Measurements from ENCODE around the gene SLC17A8.

SLC17A8 gene

GRCh38 chr12:100348657-100349454 lies 8.0 kb upstream of the SLC17A8 start:
- TF ChIP-seq CTCF (IDR thresholded peaks at IDR 0.05; ENCODE audit: extremely low read depth, missing control alignments): no peak
- DNase-seq (ENCODE audit: low spot score): no peak

GRCh38 chr12:100359248-100359647 lies 2.4 kb downstream of the SLC17A8 start:
- no peak for TF ChIP-seq CTCF (IDR thresholded peaks at IDR 0.05; ENCODE audit: extremely low read depth, missing control alignments)
- no peak for DNase-seq (ENCODE audit: low spot score)

- no peak for DNase-seq (ENCODE audit: low spot score)
- TF ChIP-seq CTCF (IDR thresholded peaks at IDR 0.05; ENCODE audit: extremely low read depth, missing control alignments): no peak
Measured at GRCh38 chr12:100359822-100360221, 2.9 kb downstream of the SLC17A8 start.

GRCh38 chr12:100360450-100360849 lies 3.6 kb downstream of the SLC17A8 start:
- no peak for DNase-seq (ENCODE audit: low spot score)
- TF ChIP-seq CTCF (IDR thresholded peaks at IDR 0.05; ENCODE audit: extremely low read depth, missing control alignments): no peak

GRCh38 chr12:100364324-100364723 lies 7.5 kb downstream of the SLC17A8 start:
- TF ChIP-seq CTCF (IDR thresholded peaks at IDR 0.05; ENCODE audit: extremely low read depth, missing control alignments): no peak
- DNase-seq (ENCODE audit: low spot score): no peak

- no peak for DNase-seq (ENCODE audit: low spot score)
- TF ChIP-seq CTCF (IDR thresholded peaks at IDR 0.05; ENCODE audit: extremely low read depth, missing control alignments): no peak
Measured at GRCh38 chr12:100365411-100365810, 8.5 kb downstream of the SLC17A8 start.

GRCh38 chr12:100368066-100368465 lies 11.2 kb downstream of the SLC17A8 start:
- no peak for TF ChIP-seq CTCF (IDR thresholded peaks at IDR 0.05; ENCODE audit: extremely low read depth, missing control alignments)

More at GRCh38 chr12:100368066-100368465, 11.2 kb downstream of the SLC17A8 start:
- DNase-seq (ENCODE audit: low spot score): no peak

Measured in GM20000 (cell line).